ENCODE data around the gene PAX8. TPM values are rescaled to one million over a fixed set of nuclear protein-coding genes. Genes with fewer than 3 reads are reported as not detected.

PAX8 gene
- polyA plus RNA-seq, 1 experiment = 1.6 TPM

DNA sequence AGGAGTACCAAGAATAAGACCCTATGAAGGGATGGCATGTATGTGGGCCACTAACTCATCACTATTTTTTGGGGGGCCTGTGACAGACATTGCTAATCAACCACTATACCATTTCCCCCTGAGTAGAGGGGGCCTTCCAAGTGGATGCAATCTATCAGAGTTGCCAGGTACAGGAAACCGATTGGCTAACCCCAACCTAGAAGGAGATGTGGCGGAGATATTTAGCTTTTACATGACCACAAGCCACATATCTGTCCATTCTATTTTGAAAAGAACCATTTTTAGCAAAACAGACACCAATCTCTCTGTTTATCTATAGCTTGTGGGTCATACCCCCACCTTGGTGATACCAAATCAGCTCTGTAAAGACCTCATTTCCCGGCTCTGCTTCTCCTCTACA, 51.0 kb downstream of the PAX8 start:
- H3K4me3 ChIP-seq (ENCODE audit: low read depth, low read length) = no peak overlapping the region
- no peaks in the 10 kb centered on the region for H3K27me3 ChIP-seq (ENCODE audit: control insufficient read depth, insufficient read depth, low read length)
- no peak for DNase-seq (ENCODE audit: low read depth)
- no peak for TF ChIP-seq CTCF (IDR thresholded peaks at IDR 0.05; ENCODE audit: insufficient read depth, low read depth, low read length)
- H3K36me3 ChIP-seq (ENCODE audit: control insufficient read depth, insufficient read depth, low read length) = no peaks in the 10 kb centered on the region; the same call in 1 of the 2 replicates
- CTCF ChIA-PET = interaction anchor here (0.6 to 2.5 kb wide), 4 partner anchors 10 to 91 kb away, joined by 3 to 14 read pairs (median 4); no protein-coding TSS in a partner anchor
- POLR2A ChIA-PET = no interaction called here

DNA sequence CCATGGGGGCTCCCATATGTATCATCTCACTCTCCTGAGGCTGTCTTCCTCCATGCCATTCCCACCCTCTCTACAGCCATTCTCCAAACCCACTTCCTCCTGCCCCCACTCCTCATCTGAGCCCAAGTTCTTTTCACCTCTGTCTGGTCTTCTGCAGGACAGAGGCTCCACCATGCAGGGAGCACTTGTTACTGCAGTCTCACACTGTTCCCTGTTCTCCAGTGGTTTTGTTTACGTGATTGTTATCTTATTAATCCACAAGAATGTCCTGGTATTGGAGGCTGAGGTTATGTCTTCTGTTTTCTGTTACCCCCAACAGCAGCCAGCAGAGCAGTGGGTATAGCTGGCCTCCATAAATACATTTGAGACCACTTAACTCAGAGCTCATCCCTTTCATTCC, 51.4 kb downstream of the PAX8 start:
- ChIA-PET CTCF (interaction anchor here (0.6 to 2.5 kb wide), 4 partner anchors 11 to 91 kb away, joined by 3 to 14 read pairs (median 4); no protein-coding TSS in a partner anchor), POLR2A (no interaction called here)
- Histone ChIP-seq H3K36me3 (ENCODE audit: control insufficient read depth, insufficient read depth, low read length) (no peaks in the 10 kb centered on the region; the same call in 1 of the 2 replicates), H3K4me3 (ENCODE audit: low read depth, low read length) (no peak overlapping the region), H3K27me3 (ENCODE audit: control insufficient read depth, insufficient read depth, low read length) (no peaks in the 10 kb centered on the region)
- DNase-seq (ENCODE audit: low read depth) = no peak
- 0 out of 2 replicates have a peak, but pooled peaks have one; percentile 8 for TF ChIP-seq CTCF (IDR thresholded peaks at IDR 0.05; ENCODE audit: insufficient read depth, low read depth, low read length)

DNA sequence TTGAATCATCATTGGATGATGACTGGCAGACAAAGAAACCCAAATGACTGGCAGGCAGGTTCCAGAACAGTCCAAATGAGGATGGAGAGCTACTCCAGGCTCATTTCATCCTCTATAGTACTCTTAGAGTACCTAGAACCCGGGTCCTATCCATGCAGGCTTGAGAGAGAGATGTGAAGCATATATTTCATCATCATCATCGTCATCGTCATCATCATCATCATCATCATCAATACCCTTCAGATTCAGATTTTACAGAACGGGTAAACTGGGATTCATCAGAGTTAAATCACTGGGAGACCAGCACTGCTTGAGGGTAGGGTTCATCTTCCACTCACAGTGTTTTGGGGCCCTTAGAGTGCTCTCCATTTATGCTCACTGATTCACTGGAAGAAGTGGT, 52.3 kb downstream of the PAX8 start:
- CTCF ChIA-PET = interaction anchor here (0.9 to 2.5 kb wide), 3 partner anchors 12 to 71 kb away, joined by 4 to 14 read pairs (median 5); no protein-coding TSS in a partner anchor
- DNase-seq (ENCODE audit: low read depth) = no peak
- no peaks in the 10 kb centered on the region; the same call in 1 of the 2 replicates for H3K36me3 ChIP-seq (ENCODE audit: control insufficient read depth, insufficient read depth, low read length)
- POLR2A ChIA-PET = no interaction called here
- H3K27me3 ChIP-seq (ENCODE audit: control insufficient read depth, insufficient read depth, low read length) = no peaks in the 10 kb centered on the region
- no peak overlapping the region for H3K4me3 ChIP-seq (ENCODE audit: low read depth, low read length)
- no peak for TF ChIP-seq CTCF (IDR thresholded peaks at IDR 0.05; ENCODE audit: insufficient read depth, low read depth, low read length)

GRCh38 chr2:113225263-113226259, 53.2 kb downstream of the PAX8 start:
- CTCF ChIA-PET = interaction anchor here (0.6 to 2.5 kb wide), 4 partner anchors 22 to 72 kb away, joined by 3 to 14 read pairs (median 4); no protein-coding TSS in a partner anchor
- POLR2A ChIA-PET = no interaction called here
- TF ChIP-seq CTCF (IDR thresholded peaks at IDR 0.05; ENCODE audit: insufficient read depth, low read depth, low read length) = no peak
- Histone ChIP-seq H3K4me3 (ENCODE audit: low read depth, low read length) (no peak overlapping the region), H3K36me3 (ENCODE audit: control insufficient read depth, insufficient read depth, low read length) (no peaks in the 10 kb centered on the region; the same call in 1 of the 2 replicates), H3K27me3 (ENCODE audit: control insufficient read depth, insufficient read depth, low read length) (no peaks in the 10 kb centered on the region)
- DNase-seq (ENCODE audit: low read depth) = no peak

DNA sequence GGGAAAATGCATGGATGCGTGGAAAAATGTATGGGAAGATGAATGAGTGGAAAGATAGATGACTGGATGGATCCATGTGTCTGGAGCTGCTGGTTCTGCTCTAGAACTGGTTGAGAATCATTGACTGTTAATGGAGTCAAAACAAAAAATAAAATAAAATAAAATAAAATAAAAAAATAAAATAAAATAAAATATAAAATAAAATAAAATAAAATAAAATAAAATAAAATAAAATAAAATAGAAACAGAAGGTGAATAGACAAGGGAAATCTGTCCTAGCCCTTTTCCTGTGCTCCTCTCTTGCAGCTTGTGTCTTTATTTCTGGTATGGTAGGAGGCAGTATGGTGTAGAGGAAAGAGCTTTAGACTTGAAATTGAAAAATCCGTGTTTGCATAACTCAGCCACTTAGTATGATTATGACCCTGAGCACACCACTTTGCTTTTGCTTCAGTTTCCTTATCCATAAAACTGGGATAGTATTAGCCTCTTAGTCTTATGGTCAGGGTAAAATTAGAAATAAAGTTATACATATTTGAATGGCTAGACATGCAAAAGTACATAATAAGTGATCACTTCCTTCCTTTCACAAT, 54.0 kb downstream of the PAX8 start:
- CTCF ChIA-PET = interaction anchor here (0.6 to 1.1 kb wide), 2 partner anchors 26 to 40 kb away, joined by 3 to 4 read pairs; no protein-coding TSS in a partner anchor
- DNase-seq (ENCODE audit: low read depth) = no peak
- no peaks in the 10 kb centered on the region; the same call in 1 of the 2 replicates for H3K36me3 ChIP-seq (ENCODE audit: control insufficient read depth, insufficient read depth, low read length)
- no peak overlapping the region for H3K4me3 ChIP-seq (ENCODE audit: low read depth, low read length)
- no peak for TF ChIP-seq CTCF (IDR thresholded peaks at IDR 0.05; ENCODE audit: insufficient read depth, low read depth, low read length)
- POLR2A ChIA-PET = no interaction called here
- H3K27me3 ChIP-seq (ENCODE audit: control insufficient read depth, insufficient read depth, low read length) = no peaks in the 10 kb centered on the region
